Esophagus muscularis mucosa (tissue), 4 donors: Measurements from ENCODE around the gene PKNOX1.

Experiments
- CTCF ChIP-seq, 3 experiments: fragments of 200-600 bp in 2 of 3; fragments of 450-650 bp in 1 of 3; sonication (generic) in 2 of 3; IDR thresholded peaks; one replicate each; pipeline ENCODE4 v1.5.1; 2017 to 2019; ENCODE audit warnings: antibody characterized with exemption in 3 of 3, mild to moderate bottlenecking in 2 of 3, moderate library complexity in 1 of 3
- EP300 ChIP-seq: sonication (generic); formaldehyde crosslinking; IDR thresholded peaks from one replicate; pipeline ENCODE4 v1.6.1; 2017; ENCODE audit warnings: antibody characterized with exemption
- POLR2A ChIP-seq: fragments of 450-650 bp; IDR thresholded peaks from one replicate; pipeline ENCODE4 v1.6.1; 2017; ENCODE audit warnings: antibody characterized with exemption, moderate library complexity, mild to moderate bottlenecking, low read depth

DNA sequence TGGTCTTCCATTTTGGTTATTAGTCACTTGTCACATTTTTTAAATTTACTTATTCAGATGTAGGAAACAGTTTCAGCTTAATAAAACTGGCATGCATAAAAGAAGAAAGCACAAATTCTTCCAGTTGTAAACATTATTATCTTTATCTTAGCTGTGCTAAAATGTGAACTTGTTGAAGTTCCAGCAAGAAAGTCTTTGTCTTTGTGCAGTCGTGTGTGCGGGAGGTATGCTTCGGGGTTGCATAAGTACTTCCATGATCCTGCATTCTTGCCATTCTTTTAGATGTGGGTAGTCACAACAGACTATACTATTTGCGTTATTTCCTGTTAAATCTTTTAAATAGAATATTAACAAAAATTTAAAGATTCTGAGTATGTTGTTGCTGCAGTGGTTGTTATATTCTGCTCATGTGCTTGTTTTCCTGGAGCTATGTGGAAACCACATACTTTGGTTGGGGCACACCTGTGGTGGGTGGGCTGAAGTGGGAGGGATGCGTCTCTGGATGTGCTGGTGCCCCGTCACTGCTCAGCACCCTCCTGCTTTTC, 51.3 kb downstream of the PKNOX1 start:
- TF ChIP-seq POLR2A (no peak), CTCF (IDR thresholded peaks at IDR 0.05) (no peak), EP300 (no peak)
